HG02981 (cell line): ENCODE data around the gene TGFB1I1.
"Not testable (repeated sequence)": the region's sequence is repeated elsewhere in the genome, so short reads cannot be mapped to it uniquely, and the experiment has no call there.

ENCODE experiments used
- ATAC-seq: cut with Tn5 transposase; IDR thresholded peaks from one replicate; pipeline ENCODE4 v1.9.1; 2021; ENCODE audit warnings: mild to moderate bottlenecking, moderate library complexity; ENCODE audit not compliant: unreplicated experiment

TGFB1I1 gene

GRCh38 chr16:31467858-31468257 lies 4.1 kb upstream of the TGFB1I1 start:
- no peak for ATAC-seq

- no peak for ATAC-seq
These were observed 1.3 kb upstream of the TGFB1I1 start for GRCh38 chr16:31470615-31471014.

GRCh38 chr16:31471241-31471874 lies 594 bp upstream of the TGFB1I1 start:
- ATAC-seq = no peak

- ATAC-seq = no peak
These were observed 804 bp downstream of the TGFB1I1 start for GRCh38 chr16:31472709-31473203.

GRCh38 chr16:31473264-31473984 lies 1.5 kb downstream of the TGFB1I1 start:
- ATAC-seq = no peak

- ATAC-seq = no peak
These were observed 2.3 kb downstream of the TGFB1I1 start for GRCh38 chr16:31474173-31474714.

- ATAC-seq = no peak
These were observed 3.1 kb downstream of the TGFB1I1 start for GRCh38 chr16:31474773-31475738.

GRCh38 chr16:31475946-31476302 lies 4.0 kb downstream of the TGFB1I1 start:
- ATAC-seq = no peak

GRCh38 chr16:31476303-31477219 lies 4.6 kb downstream of the TGFB1I1 start:
- ATAC-seq = peak; percentile 68

- ATAC-seq = peak; percentile 26
These were observed 5.6 kb downstream of the TGFB1I1 start for GRCh38 chr16:31477220-31478216.

GRCh38 chr16:31478956-31479355 lies 7.0 kb downstream of the TGFB1I1 start:
- no peak for ATAC-seq

- ATAC-seq = no peak
These were observed 7.8 kb downstream of the TGFB1I1 start for GRCh38 chr16:31479751-31480150.

- no peak for ATAC-seq
These were observed 9.0 kb downstream of the TGFB1I1 start for GRCh38 chr16:31480851-31481536.

GRCh38 chr16:31483081-31483480 lies 11.1 kb downstream of the TGFB1I1 start, which contains the start of gene SLC5A2:
SLC5A2 (plus strand) TSS chr16:31483123; CDS start chr16:31483137, 14 bp downstream.
- no peak for ATAC-seq

GRCh38 chr16:31484048-31484447 lies 12.1 kb downstream of the TGFB1I1 start:
- not testable (repeated sequence) for ATAC-seq

GRCh38 chr16:31484491-31485171 lies 12.7 kb downstream of the TGFB1I1 start:
- no peak for ATAC-seq

GRCh38 chr16:31485571-31485970 lies 13.6 kb downstream of the TGFB1I1 start:
- no peak for ATAC-seq
